A172 (cell line): Measurements from ENCODE around the gene PPA1. TPM values are rescaled to one million over a fixed set of nuclear protein-coding genes. Genes with fewer than 3 reads are reported as not detected.
A peak's percentile ranks its signal among the peaks of the same experiment; 100 is the strongest.
"Not testable (repeated sequence)": the region's sequence is repeated elsewhere in the genome, so short reads cannot be mapped to it uniquely, and the experiment has no call there.

Source experiments
- DNase-seq: peaks from one replicate; pipeline ENCODE4 v3.0.0-alpha.2; 2015; ENCODE audit warnings: low spot score
- total RNA-seq: library from RNA; depleted of rRNA; stranded (reverse); fragments of >200 nt; shearing (Covaris generic); gene quantifications from 2 replicates; pipeline ENCODE4 v1.2.3, GENCODE V29; 2014

The PPA1 gene
- total RNA-seq, 1 experiment from 2014 or later: 272 TPM

DNA sequence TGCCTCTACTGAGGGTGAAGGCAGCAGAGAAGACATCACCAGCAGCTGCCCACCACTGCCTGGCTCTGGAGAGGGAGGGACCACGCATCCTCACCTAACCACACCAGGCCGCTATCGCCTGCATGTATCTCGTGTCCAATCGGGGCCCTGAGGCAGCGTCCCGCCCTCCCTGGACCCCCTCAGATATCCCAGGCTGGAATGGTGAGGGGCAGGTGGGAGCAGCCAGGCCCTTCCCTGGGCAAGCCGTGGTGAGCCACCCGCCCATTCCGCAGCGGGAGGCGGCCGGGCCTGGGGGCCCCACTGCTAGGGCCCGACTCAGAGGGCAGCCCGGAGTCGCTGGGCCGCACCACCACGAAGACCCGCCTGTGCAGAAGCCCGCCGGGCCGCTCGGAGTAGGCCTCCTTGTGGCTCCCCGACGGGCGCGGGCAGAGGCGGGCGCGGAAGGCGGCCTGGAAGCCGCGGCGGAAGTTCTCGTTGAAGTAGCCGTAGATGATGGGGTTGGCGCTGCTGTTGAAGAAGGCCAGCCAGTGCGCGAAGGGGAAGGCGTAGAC, 21.6 kb upstream of the PPA1 start:
- no peak for DNase-seq

- no peak for DNase-seq
Measured at GRCh38 chr10:70253878-70254765, 20.9 kb upstream of the PPA1 start.

GRCh38 chr10:70250961-70251680, 17.9 kb upstream of the PPA1 start:
- DNase-seq: no peak

- no peak for DNase-seq
Measured at GRCh38 chr10:70247360-70247759, 14.1 kb upstream of the PPA1 start.

DNA sequence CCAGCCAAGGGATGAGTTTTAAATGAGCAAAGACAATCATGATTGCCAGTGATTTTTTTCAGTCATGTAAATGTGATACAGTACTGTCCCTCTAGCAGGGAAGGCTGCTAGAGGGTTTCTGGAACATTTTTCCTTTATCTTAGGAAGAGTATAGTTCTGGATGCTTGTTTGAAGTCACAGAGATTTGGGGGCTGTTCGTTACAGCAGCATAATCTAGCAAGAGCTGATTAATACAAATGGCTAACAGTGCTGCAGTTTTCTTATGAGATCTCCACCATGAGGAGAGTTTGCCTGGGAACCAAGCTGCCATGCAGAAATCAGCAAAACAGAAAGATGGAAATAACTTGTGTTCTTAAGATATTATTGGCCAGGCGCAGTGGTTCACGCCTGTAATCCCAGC, 7.9 kb upstream of the PPA1 start:
- DNase-seq: no peak

GRCh38 chr10:70239986-70240385, 6.8 kb upstream of the PPA1 start:
- not testable (repeated sequence) for DNase-seq

GRCh38 chr10:70239077-70239976, 6.1 kb upstream of the PPA1 start:
- DNase-seq: not testable (repeated sequence)

DNA sequence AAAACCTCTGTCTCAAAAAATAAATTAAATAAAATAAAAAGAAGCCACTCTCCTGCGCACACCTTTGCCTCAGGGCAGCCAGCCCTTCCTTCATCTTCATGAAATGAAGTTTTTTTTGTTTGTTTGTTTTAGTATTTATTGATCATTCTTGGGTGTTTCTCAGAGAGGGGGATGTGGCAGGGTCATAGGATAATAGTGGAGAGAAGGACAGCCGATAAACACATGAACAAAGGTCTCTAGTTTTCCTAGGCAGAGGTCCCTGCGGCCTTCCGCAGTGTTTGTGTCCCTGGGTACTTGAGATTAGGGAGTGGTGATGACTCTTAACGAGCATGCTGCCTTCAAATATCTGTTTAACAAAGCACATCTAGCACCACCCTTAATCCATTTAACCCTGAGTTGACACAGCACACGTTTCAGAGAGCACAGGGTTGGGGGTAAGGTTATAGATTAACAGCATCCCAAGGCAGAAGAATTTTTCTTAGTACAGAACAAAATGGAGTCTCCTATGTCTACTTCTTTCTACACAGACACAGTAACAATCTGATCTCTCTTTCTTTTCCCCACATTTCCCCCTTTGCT, 4.8 kb upstream of the PPA1 start:
- not testable (repeated sequence) for DNase-seq

DNA sequence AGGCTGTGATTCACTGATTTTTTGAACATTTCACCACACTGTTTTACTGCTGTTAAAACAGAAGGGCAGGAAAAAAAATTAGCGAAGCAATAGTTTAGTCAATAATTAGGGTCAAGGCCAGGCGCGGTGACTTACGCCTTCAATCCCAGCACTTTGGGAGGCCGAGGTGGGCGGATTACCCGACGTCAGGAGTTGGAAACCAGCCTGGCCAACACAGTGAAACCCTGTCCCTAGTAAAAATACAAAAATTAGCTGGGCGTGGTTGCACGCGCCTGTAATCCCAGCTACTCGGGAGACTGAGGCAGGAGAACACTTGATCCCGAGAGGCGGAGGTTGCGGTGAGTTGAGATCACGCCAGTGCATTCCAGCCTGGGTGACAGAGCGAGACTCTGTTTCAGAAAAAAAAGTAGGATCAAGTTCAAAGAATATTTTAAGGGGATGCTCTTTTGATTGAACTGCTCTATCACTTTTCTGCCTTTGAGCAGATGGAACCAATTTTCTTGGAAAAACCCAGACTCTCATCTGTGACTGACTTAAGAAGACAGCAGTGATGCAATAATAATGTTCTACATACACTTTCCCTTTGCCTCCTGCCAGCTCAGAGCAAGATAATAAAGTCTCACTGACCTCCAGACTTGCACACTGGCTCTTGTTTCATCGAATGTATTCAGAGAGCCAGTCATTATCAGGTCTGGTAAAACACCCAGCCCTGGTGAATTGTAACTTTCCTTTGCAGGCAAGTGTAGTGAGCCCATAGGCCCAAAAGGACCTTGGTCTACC, 1.6 kb upstream of the PPA1 start:
- no peak for DNase-seq

GRCh38 chr10:70233939-70234300, 691 bp upstream of the PPA1 start:
- DNase-seq: no peak

DNA sequence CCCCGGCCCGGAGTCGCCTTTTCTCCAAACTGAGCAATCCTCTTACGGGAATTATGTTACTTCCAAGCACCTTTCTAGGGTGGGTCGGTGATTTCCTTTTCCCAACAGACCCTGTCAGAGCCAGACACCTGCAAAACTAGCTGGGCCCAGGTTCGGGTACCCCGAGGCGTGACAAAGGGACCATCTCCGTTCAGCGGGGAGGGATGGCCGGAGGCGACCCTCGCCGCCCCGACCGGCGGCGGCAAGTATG, 445 bp downstream of the PPA1 start:
- no peak for DNase-seq

DNA sequence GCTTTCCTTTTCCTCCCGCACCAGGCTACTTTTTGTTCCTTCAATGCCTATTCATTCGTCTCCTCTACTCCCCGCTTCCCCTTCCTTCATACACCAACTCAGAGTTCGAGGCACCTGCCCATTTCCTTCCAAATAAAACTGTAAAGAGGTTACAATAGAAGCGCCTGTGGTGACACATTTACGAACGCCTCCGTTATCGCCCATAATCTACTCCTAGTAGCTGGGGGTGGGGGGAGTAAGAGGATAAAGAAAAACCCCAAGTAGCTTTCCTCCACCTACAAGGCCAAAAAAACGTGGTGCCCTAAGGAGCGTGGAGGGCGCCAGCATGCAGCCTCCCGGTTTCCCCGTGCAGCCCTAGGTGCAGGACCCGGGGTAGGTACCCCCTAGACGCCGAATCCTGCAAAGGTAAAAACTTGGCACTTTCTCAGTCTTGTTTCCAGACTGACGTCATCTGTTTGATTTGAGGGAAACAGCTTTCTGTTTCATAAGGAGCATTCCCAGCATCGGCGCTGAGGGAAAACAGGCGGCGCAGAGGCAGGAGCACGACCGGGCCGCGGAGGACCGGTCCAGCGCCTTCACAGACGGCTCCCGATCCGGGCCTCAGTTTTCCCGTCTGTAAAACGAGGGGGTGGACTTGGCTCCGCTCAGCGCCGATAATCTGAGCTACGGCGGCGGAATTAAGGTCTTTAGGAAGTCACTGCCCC, 922 bp downstream of the PPA1 start:
- peak; percentile 51 for DNase-seq

- no peak for DNase-seq
Measured at GRCh38 chr10:70228491-70228890, 4.7 kb downstream of the PPA1 start.

- no peak for DNase-seq
Measured at GRCh38 chr10:70227548-70228320, 5.5 kb downstream of the PPA1 start.

GRCh38 chr10:70223728-70224127, 9.5 kb downstream of the PPA1 start:
- no peak for DNase-seq

- DNase-seq: not testable (repeated sequence)
Measured at GRCh38 chr10:70222811-70223447, 10.3 kb downstream of the PPA1 start.

GRCh38 chr10:70222340-70222794, 10.9 kb downstream of the PPA1 start:
- no peak for DNase-seq

DNA sequence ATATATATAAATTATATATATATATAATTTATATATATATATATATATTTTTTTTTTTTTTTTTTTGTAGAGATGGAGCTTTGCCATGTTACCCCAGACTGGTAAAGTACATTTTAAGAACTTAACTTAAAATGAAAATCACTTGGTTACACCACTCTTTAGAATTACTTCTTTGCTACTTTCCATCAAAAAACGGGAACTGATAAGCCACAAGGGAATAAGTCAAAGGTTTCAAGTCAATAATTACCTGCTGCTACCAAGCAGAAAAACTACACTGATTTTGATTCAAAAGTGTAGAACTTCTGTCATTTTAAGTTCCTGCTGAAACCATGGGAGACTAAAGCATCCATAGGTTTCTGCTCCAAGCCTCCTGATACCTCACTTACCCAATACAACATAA, 12.2 kb downstream of the PPA1 start:
- no peak for DNase-seq

- DNase-seq: no peak
Measured at GRCh38 chr10:70212879-70213278, 20.4 kb downstream of the PPA1 start.
